Sigmoid colon (tissue), 7 donors: ENCODE measurements around the gene RANBP17. TPM values are rescaled to one million over a fixed set of nuclear protein-coding genes. Genes with fewer than 3 reads are reported as not detected.

ENCODE experiments used
- DNase-seq: peaks from one replicate; pipeline ENCODE4 v3.0.0-alpha.2; 2019
- H3K27ac ChIP-seq, 4 donors: fragments of 200-600 bp; sonication (generic); one replicate each; pipeline ENCODE4 v1.5.1; 2016 to 2019; ENCODE audit warnings: mild to moderate bottlenecking in 1 of 4
- H3K27me3 ChIP-seq, 3 donors: fragments of 200-600 bp; sonication (generic); one replicate each; pipeline ENCODE4 v1.5.1; 2019; ENCODE audit warnings: mild to moderate bottlenecking in 1 of 3
- H3K36me3 ChIP-seq, 4 donors: fragments of 200-600 bp; sonication (generic); one replicate each; pipeline ENCODE4 v1.5.1; 2016 to 2019
- H3K4me1 ChIP-seq, 4 donors: fragments of 200-600 bp; sonication (generic); one replicate each; pipeline ENCODE4 v1.5.1; 2017 to 2019
- H3K4me3 ChIP-seq, 4 donors: fragments of 200-600 bp; sonication (generic); one replicate each; pipeline ENCODE4 v1.5.1; 2017 to 2019; ENCODE audit warnings: mild to moderate bottlenecking in 2 of 4, moderate library complexity in 1 of 4
- H3K9me3 ChIP-seq, 4 donors: fragments of 200-600 bp in 3 of 4; sonication (generic) in 3 of 4; one replicate each; pipeline versions ENCODE4 v1.5.1 to v1.6.1; 2013 to 2019
- EP300 ChIP-seq, 4 donors: sonication (generic); formaldehyde crosslinking; IDR thresholded peaks; one replicate each; pipeline ENCODE4 v1.6.1; 2017; ENCODE audit warnings: antibody characterized with exemption in 4 of 4
- POLR2A ChIP-seq, 2 donors: fragments of 450-650 bp; IDR thresholded peaks; one replicate each; pipeline ENCODE4 v1.6.1; 2016; ENCODE audit warnings: antibody characterized with exemption in 2 of 2, mild to moderate bottlenecking in 2 of 2, moderate library complexity in 2 of 2
- POLR2AphosphoS5 ChIP-seq, 4 donors: sonication (generic); formaldehyde crosslinking; IDR thresholded peaks; one replicate each; pipeline ENCODE4 v1.6.1; 2017; ENCODE audit warnings: antibody characterized with exemption in 4 of 4
- WGBS, 2 donors: extraction: QIAGEN DNeasy Blood & Tissue Kit; methylation state at CpG; one replicate each; pipeline ENCODE4 v1.1.7; 2013; 5-methylcytosine and 5-hydroxymethylcytosine counted together
- intact Hi-C: fragments of 100-400 bp; cut with DNase I; formaldehyde crosslinking; loops from one replicate; pipeline ENCODE4 v1.15.1; 2023
- polyA plus RNA-seq, 3 donors: library from polyadenylated mRNA; stranded (reverse); fragments of 200-250 nt; gene quantifications; one replicate each; pipeline ENCODE4 v1.2.3, GENCODE V29; 2013
- total RNA-seq, 4 donors: library from RNA; depleted of rRNA; stranded (reverse); fragments of >200 nt; gene quantifications; one replicate each; pipeline ENCODE4 v1.1.0, GENCODE V29; 2016
- TF ChIP-seq, protein P1 (sequence below), 4 experiments: fragments of 450-650 bp in 3 of 4; fragments of 200-600 bp in 1 of 4; IDR thresholded peaks; one replicate each; pipeline ENCODE4 v1.5.1; 2016 to 2019; ENCODE audit warnings: antibody characterized with exemption in 4 of 4, mild to moderate bottlenecking in 3 of 4, moderate library complexity in 2 of 4
- donor health status: healthy with polysubstance abuse.
- donor health status: Bipolar disorder and iron deficiency.
- donor health status: healthy.

RANBP17 gene
- total and polyA plus RNA-seq, 7 donors: 0.23 to 25.8 (median 11.4) TPM

GRCh38 chr5:171067540-171068130 is 205.8 kb downstream of the RANBP17 start:
- H3K9me3 ChIP-seq: peaks cover 0 to 12% (median 2%) of the 10 kb centered on the region in 4 donors
- WGBS, 2 donors: 85 to 86% methylated on average over 2 of the region's 2 CpGs
- no peaks in the 10 kb centered on the region for H3K27me3 ChIP-seq

GRCh38 chr5:171074747-171075146 is 212.9 kb downstream of the RANBP17 start:
- DNase-seq: no peak
- H3K4me1 ChIP-seq: no peaks in the 10 kb centered on the region
- WGBS, 2 donors: 93 to 94% methylated on average over 5 of the region's 5 CpGs
- H3K36me3 ChIP-seq: no peaks in the 10 kb centered on the region
- intact Hi-C loops: no loop called here
- H3K9me3 ChIP-seq: peaks cover 0 to 2% (median 0%) of the 10 kb centered on the region in 4 donors
- H3K27me3 ChIP-seq: no peaks in the 10 kb centered on the region
- H3K4me3 ChIP-seq: no peak overlapping the region
- TF ChIP-seq POLR2AphosphoS5 (IDR thresholded peaks at IDR 0.05): no peak
- no peak for TF ChIP-seq POLR2A (IDR thresholded peaks at IDR 0.05)
- TF ChIP-seq, protein P1, sequence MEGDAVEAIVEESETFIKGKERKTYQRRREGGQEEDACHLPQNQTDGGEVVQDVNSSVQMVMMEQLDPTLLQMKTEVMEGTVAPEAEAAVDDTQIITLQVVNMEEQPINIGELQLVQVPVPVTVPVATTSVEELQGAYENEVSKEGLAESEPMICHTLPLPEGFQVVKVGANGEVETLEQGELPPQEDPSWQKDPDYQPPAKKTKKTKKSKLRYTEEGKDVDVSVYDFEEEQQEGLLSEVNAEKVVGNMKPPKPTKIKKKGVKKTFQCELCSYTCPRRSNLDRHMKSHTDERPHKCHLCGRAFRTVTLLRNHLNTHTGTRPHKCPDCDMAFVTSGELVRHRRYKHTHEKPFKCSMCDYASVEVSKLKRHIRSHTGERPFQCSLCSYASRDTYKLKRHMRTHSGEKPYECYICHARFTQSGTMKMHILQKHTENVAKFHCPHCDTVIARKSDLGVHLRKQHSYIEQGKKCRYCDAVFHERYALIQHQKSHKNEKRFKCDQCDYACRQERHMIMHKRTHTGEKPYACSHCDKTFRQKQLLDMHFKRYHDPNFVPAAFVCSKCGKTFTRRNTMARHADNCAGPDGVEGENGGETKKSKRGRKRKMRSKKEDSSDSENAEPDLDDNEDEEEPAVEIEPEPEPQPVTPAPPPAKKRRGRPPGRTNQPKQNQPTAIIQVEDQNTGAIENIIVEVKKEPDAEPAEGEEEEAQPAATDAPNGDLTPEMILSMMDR (IDR thresholded peaks at IDR 0.05): no peak
- TF ChIP-seq EP300 (IDR thresholded peaks at IDR 0.05): no peak
- H3K27ac ChIP-seq: no peak overlapping the region

More at GRCh38 chr5:171067540-171068130, 205.8 kb downstream of the RANBP17 start:
- intact Hi-C loops: no loop called here
- DNase-seq: no peak
- H3K36me3 ChIP-seq: no peaks in the 10 kb centered on the region
- H3K4me3 ChIP-seq: no peak overlapping the region
- H3K4me1 ChIP-seq: no peaks in the 10 kb centered on the region
- TF ChIP-seq POLR2A (IDR thresholded peaks at IDR 0.05) (no peak), EP300 (IDR thresholded peaks at IDR 0.05) (no peak), POLR2AphosphoS5 (IDR thresholded peaks at IDR 0.05) (no peak)
- TF ChIP-seq, protein P1 (IDR thresholded peaks at IDR 0.05): no peak
- no peak overlapping the region for H3K27ac ChIP-seq

- H3K27ac ChIP-seq: no peak overlapping the region
- TF ChIP-seq EP300 (IDR thresholded peaks at IDR 0.05) (no peak), POLR2A (IDR thresholded peaks at IDR 0.05) (no peak), POLR2AphosphoS5 (IDR thresholded peaks at IDR 0.05) (no peak)
- TF ChIP-seq, protein P1 (IDR thresholded peaks at IDR 0.05): no peak
- no peak overlapping the region for H3K4me3 ChIP-seq
- H3K9me3 ChIP-seq: peaks cover 0 to 2% (median 0%) of the 10 kb centered on the region in 4 donors
- no peaks in the 10 kb centered on the region for H3K27me3 ChIP-seq
- no peak for DNase-seq
- H3K4me1 ChIP-seq: no peaks in the 10 kb centered on the region
- no peaks in the 10 kb centered on the region for H3K36me3 ChIP-seq
- intact Hi-C loops: no loop called here
- 61 to 69% methylated on average over 7 of the region's 7 CpGs for WGBS, 2 donors
Measured at GRCh38 chr5:171080186-171080938, 218.5 kb downstream of the RANBP17 start.

- H3K9me3 ChIP-seq: peaks cover 0 to 2% (median 0%) of the 10 kb centered on the region in 4 donors
- intact Hi-C loops: no loop called here
- WGBS, 2 donors: 56 to 65% methylated on average over 1 of the region's 1 CpG
Measured at GRCh38 chr5:171081319-171081718, 219.5 kb downstream of the RANBP17 start.

More at GRCh38 chr5:171081319-171081718, 219.5 kb downstream of the RANBP17 start:
- no peaks in the 10 kb centered on the region for H3K36me3 ChIP-seq
- H3K4me3 ChIP-seq: no peak overlapping the region
- TF ChIP-seq, protein P1 (IDR thresholded peaks at IDR 0.05): no peak
- no peak for TF ChIP-seq POLR2A (IDR thresholded peaks at IDR 0.05)
- TF ChIP-seq EP300 (IDR thresholded peaks at IDR 0.05): no peak
- no peak for TF ChIP-seq POLR2AphosphoS5 (IDR thresholded peaks at IDR 0.05)
- no peaks in the 10 kb centered on the region for H3K4me1 ChIP-seq
- no peaks in the 10 kb centered on the region for H3K27me3 ChIP-seq
- H3K27ac ChIP-seq: no peak overlapping the region
- no peak for DNase-seq
